Kasumi-1 (cell line): ENCODE results near the gene DNAJA3.
A peak's percentile ranks its signal among the peaks of the same experiment; 100 is the strongest.

ENCODE experiments used
- DNase-seq, 2 experiments: peaks; one replicate each; lab custom pipeline; 2025; lab: John Stamatoyannopoulos, UW

Gene DNAJA3

DNA sequence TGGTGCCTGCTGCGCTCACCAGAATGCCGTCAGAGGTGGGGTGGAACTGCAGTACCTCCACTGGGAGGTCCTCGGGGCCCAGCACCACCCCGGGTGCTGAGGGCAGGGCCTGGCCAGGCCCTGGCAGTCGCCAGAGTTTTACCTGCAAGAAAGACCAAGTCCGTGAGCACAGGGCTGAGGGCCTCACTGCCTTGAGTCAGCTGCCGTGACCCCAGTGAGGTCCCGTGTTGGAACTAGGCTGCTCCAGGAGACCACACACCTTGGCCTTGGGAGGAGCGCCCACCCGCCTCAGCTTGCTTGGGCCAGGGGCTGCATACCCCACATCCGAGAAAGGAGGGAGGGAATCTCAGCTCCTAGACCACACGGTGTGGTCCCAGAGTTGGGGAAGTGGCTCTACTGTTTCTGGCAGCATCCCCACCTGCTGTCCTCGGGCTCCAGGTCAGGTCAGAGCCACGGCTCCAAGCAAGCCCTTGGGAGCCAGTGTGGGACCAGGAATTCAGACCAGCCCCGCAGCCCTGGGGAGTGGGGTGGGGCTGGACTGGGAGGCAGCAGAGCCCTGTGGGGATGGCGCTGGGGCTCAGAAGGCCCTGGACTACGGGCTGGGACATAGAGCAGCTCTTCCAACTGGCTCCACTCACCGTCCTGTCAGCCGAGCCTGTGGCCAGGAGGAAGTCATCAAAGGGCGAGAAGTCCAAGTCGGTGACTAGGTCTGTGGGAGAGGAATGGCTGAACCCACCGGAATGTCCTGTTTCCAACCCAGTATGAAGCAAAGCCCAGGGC, 17.9 kb upstream of the DNAJA3 start:
- DNase-seq: no peak

DNA sequence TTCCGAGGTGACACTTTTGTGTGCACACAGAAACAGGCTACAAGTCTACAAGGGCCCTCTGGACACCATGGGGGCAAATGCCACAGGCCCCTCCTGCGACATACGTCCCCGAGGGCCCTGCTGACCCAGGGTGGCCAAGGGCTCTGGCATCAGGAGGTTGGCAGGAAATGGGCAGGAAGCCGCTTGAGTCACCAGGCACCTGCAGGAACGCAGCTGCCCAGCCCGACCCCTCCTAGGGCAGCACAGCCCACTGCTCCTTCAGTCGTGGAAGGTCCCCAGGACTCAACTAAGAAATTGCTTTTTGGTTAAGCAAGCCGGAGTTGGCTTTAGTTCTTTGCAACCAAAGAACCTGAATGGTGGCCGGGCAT, 17.4 kb upstream of the DNAJA3 start:
- DNase-seq: no peak

DNA sequence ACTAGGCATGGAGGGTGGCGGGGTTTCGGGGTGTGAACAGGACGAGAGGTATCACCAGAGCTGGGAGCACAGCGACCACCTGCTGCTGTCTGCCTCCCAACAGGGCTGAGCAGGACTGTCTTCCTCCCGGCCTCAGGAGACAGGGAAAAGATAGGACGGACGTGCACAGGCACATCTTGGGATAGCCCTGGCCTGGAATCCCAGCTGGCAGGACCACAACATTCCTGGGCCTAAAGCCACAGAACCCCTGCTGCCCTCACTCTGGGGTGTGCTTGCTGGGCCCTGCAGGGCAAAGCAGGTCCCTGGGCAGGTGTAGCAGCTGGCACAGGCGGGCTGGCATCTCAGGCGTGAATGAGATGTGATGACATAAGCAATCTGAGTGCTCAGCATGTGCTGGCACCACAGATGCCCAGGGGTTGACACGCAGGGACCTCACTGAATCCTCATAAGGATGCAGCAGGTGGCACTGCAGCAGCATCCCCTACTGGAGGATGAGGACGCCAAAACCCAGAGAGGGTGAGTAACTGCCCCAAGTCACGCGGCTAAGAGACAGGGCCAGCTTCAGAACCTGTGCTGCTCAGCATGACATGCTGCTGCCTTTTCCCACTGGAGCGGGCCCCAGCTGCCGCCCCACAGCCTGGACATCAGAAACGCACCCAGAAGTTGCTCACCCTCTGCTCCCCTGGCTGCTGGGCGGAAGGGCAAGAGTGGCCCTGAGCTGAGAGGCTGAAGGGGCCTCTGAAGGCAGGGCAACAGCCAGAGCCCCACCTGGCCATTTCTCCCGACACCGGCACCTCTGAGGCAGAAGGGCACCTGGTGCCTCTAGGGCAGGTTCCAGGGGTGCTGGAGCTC, 16.4 kb upstream of the DNAJA3 start:
- no peak for DNase-seq

DNA sequence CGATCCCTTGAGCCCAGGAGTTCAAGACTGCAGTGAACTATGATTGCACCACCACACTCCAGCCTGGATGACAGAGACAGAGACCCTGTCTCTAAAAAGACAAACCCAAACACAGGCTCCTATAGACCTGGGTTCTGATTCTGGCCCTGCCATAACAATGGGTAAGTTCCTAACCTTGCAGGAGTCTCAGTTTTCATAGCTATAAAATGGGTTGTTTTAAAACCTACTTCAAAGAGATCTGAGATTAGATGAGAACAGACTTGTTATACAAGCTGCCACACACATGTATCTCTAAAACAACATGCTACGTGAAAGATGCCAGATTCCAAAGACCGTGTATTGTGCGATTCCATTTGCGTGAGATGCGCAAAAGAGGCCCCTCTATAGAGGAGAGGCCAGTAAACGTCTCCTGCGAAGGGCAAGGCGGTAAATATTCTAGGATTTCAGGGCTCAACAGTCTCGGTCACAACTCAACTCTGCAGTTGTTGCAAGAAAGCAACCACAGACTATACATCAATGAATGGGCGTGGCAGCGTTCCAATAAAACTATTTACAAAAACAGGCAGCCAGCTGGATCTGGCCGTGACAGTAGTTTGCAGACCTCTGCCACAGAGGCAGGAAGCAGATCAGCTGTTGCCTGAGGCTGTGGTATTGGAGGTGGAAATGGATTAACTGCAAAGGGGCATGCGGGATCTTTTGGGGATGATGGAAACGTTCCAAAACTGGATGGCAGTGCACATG, 15.2 kb upstream of the DNAJA3 start:
- DNase-seq: no peak

DNA sequence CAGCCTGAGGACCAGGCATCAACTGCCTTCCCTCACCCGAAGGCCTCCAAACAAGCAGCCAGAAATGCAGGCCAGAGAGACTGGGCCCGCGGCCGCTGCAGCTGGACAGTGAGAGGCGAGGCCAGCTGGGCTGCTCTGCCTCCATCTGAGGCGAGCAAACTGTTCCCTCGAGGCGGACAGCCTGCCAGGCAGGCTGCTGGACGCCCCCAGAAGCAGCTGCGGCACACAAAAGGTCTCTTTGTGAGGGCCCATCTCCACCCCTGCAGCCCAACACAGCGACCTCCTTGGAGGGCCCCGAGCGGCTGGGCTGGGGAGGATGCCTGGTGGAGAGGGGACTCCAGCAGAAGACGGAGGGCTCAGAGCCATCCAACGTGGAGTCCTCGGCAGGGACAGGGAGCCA, 14.0 kb upstream of the DNAJA3 start:
- DNase-seq: no peak

DNA sequence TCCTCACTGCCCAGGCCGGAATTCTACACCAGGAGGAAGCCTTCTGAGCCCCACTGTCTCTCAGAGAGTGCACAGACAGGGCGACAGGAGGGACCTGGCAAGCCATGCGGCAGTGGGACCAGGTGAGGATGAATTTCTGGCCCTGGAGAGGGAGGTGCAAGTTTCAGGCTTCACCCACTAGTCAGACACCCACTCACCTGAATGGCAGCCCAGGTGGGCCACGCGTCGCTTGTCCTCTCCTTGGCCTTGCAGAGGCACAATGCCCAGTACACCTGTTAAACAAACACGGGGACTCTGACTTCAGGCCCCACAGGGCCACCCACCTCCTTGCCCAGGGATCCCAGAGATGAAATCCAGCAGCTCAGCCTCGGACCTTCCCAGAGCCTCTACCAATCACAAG, 13.5 kb upstream of the DNAJA3 start:
- DNase-seq: no peak

DNA sequence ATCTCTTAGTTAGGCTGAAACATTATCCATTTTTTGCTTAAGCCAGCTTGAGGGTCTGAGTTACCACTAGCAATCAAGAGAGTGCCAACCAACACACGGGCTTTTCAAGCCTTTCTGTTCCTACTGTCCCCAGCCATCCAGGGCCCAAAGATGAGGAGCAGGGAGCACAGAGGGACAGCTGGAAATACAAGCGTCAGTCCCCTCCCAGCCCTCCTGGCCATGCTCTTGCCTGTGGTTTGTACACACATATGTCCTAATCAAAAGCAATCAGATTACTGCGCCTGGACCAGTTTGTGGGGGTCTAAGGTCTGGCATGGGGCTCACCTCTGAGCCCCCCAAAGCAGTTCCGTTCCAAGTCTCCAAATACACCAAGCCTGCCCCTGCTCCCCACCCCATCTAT, 12.8 kb upstream of the DNAJA3 start:
- no peak for DNase-seq

DNA sequence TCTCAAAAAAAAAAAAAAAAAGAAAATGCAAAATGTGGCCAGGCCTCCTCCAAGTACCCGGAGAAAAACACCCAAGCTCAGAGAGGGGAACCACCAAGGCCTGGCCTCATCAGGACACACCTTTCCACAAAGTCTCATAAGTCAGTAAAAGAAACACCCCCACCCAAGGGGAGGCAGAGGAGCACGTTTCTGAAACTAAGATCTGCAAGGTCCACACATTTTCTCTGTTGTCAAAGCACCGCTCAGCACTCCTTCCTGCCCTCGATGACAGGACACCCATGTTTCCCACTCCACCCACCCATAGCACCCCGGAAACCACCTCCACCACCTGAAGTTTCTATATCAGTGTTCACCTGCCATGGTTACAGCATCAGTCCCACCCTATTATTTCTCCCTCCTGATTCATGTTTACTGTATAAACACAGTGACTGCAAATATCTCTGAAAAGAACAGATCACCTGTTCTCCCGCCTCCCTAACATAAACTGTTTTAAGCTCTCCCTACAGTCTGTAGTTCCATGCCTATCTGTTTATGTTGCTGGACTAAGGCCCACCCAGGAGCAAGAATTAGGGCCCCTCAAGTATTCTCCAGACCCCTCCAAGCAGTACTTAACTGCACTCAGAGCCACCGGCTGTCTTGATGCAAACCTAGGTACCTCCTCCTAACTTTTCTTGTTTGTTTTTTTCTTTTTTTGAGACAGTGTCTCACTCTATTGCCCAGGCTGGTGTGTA, 11.3 kb upstream of the DNAJA3 start:
- no peak for DNase-seq

DNA sequence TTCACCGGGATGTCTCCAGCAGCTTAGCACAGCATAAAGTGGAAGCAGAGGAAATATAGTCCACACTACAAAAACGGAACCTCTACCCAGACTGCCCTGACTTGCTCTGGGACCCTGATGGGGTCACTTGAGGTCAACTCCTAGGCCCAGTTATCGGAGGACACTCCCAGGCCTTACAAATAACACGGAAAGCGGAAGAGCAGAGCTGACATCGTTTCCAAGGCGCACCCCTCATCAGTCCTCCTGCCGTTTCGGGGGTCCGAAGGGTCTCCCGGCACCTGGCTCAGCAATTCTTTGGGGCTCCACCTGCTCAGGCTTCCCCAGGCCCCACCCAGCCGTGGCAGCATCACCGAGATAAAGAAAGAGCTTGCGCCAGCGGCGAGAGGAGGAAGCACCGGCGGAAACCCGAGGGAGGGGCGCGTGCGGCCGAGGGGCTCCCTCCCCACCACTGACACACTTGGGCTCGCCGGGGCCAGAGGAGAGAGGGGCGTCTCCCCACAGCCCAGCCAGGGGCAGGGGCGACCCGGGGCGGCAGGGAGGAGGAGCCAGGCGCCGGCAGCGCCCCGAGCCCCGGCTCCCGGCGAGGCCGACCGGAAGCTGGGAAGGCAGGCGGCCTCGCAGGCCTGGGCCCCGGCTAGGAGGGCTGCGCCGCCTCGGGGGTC, 10.0 kb upstream of the DNAJA3 start:
- peak; percentile 55 to 60 for DNase-seq

DNA sequence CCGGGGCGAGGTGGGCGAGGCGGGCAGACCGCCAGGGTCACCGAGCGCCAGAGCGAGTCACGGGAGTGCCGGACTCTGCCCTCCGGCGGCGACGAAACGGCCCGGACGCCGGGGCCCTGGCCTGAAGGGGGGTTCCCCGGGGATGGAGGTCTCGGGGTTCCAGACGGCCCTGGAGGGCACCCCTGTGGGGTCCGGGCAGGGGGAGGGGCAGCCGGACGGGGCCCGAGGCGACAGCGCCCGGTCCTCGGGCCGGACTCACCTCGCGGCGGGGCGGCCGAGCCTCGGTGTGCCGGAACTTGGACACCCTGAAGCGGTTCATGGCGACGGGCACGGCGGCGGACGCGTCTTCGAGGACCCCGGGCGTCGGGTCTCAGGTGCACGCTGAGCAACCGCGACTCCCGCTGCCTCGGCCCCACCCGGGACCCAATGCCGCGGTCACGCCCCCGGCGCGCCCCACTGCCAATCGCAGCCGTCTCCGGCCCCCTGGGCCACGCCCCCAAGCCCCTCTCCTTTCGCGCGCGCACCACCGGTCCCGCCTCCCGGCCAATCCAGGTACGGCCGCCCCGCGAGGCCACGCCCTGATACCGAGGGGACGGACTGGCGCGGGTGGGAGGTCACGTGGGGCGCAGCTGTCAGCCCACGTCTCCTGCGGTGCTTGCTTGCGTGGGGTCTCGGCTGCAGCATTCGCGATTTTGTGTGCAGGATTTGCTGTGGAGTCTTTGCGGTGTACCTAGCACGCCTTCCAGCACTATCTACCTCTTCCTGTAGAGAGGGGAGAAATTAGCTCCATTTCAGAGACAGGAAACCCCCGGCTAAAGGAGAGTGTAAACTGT, 9.3 kb upstream of the DNAJA3 start, which contains the start of gene CORO7:
Gene CORO7, minus strand, starts transcription at position 397 of the 833 bp plus-strand sequence. Its CDS starts 78 bp downstream, at position 319.
- DNase-seq: peak; percentile 56 to 59

DNA sequence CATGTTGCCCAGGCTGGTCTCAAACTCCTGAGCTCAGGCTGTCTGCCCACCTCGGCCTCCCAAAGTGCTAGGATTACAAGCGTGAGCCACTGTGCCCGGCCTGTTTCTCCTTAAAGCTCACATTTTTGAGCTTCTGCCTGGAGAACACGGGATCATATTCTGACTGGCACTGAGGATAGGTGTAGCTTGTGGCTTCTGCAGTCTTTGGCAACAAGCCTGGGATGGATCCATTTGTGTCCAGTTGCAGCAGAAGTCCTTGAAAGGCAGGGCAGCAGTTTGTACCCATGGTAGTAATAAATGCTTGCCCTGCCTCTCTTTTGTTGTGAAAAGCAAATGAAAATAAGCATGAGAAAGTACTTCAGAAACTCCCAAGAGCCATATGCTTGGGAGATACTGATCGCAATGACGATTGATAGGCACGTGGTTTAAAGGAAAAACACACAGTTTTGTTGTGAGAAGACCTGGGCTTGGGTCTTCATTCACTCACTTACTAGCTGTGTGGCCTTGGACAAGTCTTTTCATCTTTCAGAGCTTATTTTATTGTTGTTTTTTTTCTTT, 6.2 kb upstream of the DNAJA3 start:
- DNase-seq: no peak

DNA sequence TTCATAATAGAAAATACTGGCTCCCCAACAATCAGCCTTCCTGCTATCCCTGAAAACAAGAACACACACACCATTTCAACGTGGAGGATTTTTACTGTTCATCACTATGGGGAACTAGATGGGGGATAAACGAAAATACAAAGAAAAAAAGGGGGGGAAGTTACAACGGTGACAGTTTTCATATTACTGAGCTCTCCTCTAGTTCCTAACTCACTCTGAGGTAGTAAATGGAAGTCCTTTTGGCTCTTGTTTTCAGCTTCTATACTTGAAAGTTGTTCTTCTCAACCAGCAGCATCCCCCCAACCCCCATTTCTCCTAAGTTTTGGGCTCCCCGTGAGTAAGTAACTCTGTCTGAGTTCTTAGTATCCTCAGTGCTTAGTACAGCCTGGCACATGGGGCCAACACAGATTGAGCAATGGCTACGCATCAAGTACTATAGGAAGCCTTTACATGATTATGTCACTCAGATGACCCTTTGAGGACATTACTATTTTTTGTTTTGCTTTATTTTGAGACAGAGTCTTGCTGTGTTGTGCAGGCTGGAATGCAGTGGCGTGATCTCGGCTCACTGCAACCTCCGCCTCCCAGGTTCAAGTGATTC, 5.1 kb upstream of the DNAJA3 start:
- DNase-seq: no peak

DNA sequence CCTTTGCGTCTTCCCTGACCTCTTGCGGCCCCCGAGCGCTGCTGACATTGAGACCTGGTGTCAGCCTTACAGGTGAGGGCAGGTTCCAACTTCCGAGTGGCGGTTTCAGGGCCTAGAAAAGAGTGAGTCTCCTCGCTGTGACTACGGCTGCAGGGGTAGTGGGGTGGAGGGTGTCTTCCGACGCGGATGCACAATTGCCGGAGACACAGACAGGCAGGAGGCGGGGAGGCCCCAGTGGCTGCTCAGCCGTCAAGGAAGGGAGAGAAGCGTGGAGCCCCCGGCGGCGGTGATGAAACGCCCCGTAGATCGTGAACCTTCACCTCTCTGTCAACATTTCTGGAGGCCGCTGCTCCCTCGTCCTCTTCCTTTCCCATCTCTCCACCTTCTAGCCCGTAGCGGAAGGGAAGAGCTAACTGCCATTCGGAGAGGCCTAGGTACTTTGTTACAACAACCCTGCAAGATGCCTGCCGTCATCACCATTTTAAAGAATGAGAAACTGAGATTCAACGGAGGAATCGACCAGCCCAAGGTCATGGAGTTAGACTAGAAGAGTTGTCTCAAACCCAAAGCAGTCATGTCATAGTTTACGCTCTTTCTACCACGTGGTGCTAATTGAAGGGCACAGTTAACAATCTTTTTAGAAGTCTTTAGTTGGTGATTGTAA, 485 bp downstream of the DNAJA3 start:
- no peak for DNase-seq

DNA sequence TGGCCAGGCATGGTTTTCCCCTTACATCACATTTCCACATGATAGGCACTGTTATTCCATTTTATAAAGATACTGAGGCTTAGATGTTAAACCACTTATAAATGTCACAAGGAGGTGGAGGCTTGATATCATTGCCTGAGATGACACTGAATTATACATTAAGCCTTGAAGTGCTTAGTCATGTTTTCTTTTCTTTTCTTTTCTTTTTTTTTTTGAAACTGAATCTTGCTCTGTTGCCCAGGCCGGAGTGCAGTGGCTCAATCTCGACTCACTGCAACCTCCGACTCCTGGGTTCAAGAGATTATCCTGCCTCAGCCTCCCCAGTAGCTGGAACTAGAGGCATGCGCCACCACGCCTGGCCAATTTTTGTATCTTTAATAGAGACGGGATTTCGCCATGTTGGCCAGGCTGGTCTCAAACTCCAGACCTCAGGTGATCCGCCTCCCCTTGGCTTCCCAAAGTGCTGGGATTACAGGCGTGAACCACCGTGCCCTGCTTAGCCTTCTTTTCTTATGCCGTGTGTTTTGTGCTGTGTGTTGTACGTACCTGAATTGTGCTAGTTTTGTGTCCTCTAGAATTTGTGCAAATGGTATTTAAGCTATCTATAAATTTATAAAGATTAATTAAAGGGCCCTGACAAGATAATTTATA, 1.2 kb downstream of the DNAJA3 start:
- DNase-seq: no peak

DNA sequence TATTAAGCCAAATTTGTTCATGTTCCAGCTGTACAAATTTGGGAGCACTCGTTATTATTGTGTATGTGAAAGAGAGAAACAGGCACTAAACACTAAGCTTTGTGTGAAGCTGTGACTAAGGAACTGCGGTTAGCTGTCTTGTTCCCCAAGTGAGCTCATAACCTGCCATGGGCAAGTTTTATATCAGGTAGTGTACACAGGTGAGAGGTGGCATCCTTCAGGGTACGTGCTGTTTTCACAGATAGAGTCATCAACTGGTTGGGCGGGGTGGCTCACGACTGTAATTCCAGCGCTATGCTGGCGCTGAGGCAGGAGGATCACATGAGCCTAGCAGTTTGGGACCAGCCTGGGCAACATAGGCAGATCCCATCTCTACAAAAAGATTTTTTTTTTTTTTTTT, 2.8 kb downstream of the DNAJA3 start:
- no peak for DNase-seq

DNA sequence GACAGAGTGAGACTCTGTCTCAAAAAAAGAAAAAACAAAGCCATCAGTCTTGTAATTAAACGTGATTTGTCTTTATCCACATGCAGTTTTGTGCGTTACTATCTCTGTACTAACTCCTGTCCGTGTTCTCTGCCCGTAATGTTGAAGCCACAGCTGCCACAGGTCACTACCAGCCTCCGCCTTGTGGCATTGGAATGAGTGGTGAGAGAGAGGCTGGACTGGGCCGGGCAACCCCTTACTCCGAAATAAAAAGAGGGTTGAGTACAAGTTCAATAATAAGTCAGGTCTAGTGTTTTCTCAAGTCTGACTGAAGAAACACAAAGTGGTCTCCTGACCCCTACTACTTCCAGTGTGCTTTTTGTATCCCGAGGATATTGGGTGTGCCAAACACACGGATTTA, 5.4 kb downstream of the DNAJA3 start:
- no peak for DNase-seq

DNA sequence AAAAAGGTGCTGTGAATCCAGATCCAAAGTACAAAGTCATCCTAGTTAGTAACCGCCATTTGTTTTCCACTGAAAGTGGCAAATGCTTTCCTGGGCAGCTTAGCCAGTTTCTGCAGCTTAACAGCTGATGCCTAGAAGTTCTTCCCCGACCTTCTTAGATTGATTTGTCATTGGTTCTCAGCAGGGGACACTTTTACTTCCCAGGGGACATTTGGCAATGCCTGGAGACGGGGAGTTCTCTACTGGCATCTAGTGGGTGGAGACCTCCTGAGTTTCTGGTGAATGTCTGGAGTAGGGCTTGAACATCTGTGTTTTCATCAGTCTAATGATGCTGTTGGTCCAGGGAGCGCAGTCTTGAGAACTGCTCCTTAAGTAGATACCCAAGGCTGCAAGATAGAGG, 7.6 kb downstream of the DNAJA3 start:
- DNase-seq: no peak

DNA sequence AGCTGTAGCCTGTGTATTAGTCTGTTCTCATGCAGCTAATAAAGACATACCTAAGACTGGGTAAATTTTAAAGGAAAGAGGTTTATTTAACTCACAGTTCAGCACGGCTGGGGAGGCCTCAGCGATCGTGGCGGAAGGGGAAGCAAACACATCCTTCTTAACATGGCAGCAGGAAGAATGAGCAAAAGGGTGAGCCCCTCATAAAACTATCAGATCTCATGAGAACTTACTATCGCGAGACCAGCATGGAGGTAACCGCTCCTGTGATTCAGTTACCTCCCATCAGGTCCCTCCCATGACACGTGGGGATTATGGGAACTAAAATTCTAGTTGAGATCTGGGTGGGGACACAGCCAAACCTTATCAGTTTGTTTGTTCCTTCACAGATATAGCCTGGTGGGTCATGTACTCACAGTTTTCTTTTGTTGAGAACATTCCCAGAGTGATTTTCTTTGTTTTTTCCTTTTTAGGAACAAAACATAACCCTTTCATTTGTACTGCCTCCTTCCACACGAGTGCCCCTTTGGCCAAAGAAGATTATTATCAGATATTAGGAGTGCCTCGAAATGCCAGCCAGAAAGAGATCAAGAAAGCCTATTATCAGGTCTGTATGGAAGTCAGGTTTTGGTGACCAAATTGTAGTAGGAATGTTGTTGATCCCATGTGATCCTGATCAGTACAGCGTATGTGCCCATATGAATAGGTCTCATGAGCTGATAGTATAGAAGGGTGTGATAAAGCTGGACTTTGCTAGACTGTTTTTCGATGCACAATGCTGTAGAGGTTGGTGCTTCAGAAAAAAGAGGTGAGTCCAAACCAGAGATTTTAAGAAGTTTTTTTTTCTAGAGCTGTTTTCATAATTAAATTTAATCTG, 8.5 kb downstream of the DNAJA3 start:
- no peak for DNase-seq
